ENCODE data around the gene SFXN3. TPM values are rescaled to one million over a fixed set of nuclear protein-coding genes. Genes with fewer than 3 reads are reported as not detected.
A peak's percentile ranks its signal among the peaks of the same experiment; 100 is the strongest.

The SFXN3 gene
- total and polyA plus RNA-seq, 10 of the 15 experiments (the other 5 are each of a cell fraction or from before 2014, with no cell fraction given) = 0.05 to 11.3 (median 1.2) TPM

- TF ChIP-seq, protein P1, sequence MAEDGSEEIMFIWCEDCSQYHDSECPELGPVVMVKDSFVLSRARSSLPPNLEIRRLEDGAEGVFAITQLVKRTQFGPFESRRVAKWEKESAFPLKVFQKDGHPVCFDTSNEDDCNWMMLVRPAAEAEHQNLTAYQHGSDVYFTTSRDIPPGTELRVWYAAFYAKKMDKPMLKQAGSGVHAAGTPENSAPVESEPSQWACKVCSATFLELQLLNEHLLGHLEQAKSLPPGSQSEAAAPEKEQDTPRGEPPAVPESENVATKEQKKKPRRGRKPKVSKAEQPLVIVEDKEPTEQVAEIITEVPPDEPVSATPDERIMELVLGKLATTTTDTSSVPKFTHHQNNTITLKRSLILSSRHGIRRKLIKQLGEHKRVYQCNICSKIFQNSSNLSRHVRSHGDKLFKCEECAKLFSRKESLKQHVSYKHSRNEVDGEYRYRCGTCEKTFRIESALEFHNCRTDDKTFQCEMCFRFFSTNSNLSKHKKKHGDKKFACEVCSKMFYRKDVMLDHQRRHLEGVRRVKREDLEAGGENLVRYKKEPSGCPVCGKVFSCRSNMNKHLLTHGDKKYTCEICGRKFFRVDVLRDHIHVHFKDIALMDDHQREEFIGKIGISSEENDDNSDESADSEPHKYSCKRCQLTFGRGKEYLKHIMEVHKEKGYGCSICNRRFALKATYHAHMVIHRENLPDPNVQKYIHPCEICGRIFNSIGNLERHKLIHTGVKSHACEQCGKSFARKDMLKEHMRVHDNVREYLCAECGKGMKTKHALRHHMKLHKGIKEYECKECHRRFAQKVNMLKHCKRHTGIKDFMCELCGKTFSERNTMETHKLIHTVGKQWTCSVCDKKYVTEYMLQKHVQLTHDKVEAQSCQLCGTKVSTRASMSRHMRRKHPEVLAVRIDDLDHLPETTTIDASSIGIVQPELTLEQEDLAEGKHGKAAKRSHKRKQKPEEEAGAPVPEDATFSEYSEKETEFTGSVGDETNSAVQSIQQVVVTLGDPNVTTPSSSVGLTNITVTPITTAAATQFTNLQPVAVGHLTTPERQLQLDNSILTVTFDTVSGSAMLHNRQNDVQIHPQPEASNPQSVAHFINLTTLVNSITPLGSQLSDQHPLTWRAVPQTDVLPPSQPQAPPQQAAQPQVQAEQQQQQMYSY (CRISPR knock-in tag; IDR thresholded peaks at IDR 0.05) = no peak
- TF ChIP-seq TCF12 (IDR thresholded peaks at IDR 0.05; ENCODE audit: low read depth, low read length) = peak; percentile 57
- peak in 1 of 2 experiments; percentile 47; a peak in 2 of 4 replicates for TF ChIP-seq BHLHE40 (IDR thresholded peaks at IDR 0.05; ENCODE audit: borderline replicate concordance in 1 of 2, low read depth in 2 of 2, low read length in 1 of 2)
- peak; percentile 64; the same call in 1 of the 2 replicates for TF ChIP-seq YY1 (IDR thresholded peaks at IDR 0.05; ENCODE audit: low read depth, low read length)
- TF ChIP-seq, protein P2, sequence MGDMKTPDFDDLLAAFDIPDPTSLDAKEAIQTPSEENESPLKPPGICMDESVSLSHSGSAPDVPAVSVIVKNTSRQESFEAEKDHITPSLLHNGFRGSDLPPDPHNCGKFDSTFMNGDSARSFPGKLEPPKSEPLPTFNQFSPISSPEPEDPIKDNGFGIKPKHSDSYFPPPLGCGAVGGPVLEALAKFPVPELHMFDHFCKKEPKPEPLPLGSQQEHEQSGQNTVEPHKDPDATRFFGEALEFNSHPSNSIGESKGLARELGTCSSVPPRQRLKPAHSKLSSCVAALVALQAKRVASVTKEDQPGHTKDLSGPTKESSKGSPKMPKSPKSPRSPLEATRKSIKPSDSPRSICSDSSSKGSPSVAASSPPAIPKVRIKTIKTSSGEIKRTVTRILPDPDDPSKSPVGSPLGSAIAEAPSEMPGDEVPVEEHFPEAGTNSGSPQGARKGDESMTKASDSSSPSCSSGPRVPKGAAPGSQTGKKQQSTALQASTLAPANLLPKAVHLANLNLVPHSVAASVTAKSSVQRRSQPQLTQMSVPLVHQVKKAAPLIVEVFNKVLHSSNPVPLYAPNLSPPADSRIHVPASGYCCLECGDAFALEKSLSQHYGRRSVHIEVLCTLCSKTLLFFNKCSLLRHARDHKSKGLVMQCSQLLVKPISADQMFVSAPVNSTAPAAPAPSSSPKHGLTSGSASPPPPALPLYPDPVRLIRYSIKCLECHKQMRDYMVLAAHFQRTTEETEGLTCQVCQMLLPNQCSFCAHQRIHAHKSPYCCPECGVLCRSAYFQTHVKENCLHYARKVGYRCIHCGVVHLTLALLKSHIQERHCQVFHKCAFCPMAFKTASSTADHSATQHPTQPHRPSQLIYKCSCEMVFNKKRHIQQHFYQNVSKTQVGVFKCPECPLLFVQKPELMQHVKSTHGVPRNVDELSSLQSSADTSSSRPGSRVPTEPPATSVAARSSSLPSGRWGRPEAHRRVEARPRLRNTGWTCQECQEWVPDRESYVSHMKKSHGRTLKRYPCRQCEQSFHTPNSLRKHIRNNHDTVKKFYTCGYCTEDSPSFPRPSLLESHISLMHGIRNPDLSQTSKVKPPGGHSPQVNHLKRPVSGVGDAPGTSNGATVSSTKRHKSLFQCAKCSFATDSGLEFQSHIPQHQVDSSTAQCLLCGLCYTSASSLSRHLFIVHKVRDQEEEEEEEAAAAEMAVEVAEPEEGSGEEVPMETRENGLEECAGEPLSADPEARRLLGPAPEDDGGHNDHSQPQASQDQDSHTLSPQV (IDR thresholded peaks at IDR 0.05) = no peak
- no peak for TF ChIP-seq EP300 (IDR thresholded peaks at IDR 0.05; ENCODE audit: borderline replicate concordance in 1 of 2, control insufficient read depth in 1 of 2, low read depth in 2 of 2, low read length in 2 of 2)
- 0 out of 2 replicates have a peak, but pooled peaks have one; percentile 10 for TF ChIP-seq MTA2 (IDR thresholded peaks at IDR 0.05; ENCODE audit: low read depth)
- TF ChIP-seq STAT1 (conservative IDR thresholded peaks at IDR 0.05) = no peak
- no peak for TF ChIP-seq FOS (IDR thresholded peaks at IDR 0.05; ENCODE audit: borderline replicate concordance, extremely low read depth, insufficient read length)
- TF ChIP-seq SMC3 (IDR thresholded peaks at IDR 0.05; ENCODE audit: borderline replicate concordance, low read length) = peak; percentile 85
- TF ChIP-seq NR2F1 (conservative IDR thresholded peaks at IDR 0.05) = no peak
- TF ChIP-seq MAX (IDR thresholded peaks at IDR 0.05; ENCODE audit: low read depth, low read length) = no peak
- TF ChIP-seq, protein P3, sequence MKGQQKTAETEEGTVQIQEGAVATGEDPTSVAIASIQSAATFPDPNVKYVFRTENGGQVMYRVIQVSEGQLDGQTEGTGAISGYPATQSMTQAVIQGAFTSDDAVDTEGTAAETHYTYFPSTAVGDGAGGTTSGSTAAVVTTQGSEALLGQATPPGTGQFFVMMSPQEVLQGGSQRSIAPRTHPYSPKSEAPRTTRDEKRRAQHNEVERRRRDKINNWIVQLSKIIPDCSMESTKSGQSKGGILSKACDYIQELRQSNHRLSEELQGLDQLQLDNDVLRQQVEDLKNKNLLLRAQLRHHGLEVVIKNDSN (IDR thresholded peaks at IDR 0.05; ENCODE audit: borderline replicate concordance, extremely low read length, insufficient read depth, low read depth, low read length) = no peak
- TF ChIP-seq POLR2AphosphoS5 (IDR thresholded peaks at IDR 0.05; ENCODE audit: low read length) = no peak
- no peak for TF ChIP-seq BCL3 (IDR thresholded peaks at IDR 0.05; ENCODE audit: borderline replicate concordance, insufficient read depth, low read depth, low read length, poor library complexity, severe bottlenecking)
- no peak for TF ChIP-seq CHD4 (IDR thresholded peaks at IDR 0.05)
- 0 out of 2 replicates have a peak, but pooled peaks have one; percentile 36 for TF ChIP-seq DPF2 (IDR thresholded peaks at IDR 0.05)
Measured at GRCh38 chr10:101067356-101068083, 36.5 kb downstream of the SFXN3 start (continued).
